Endothelial cell of umbilical vein (primary cell): Measurements from ENCODE around the gene DBT. TPM values are rescaled to one million over a fixed set of nuclear protein-coding genes. Genes with fewer than 3 reads are reported as not detected.

Experiments
- BruUV-seq: library from RNA; stranded (reverse); fragments of 400-500 nt; replicated peaks from 2 replicates; lab custom pipeline; 2021; lab: Mats Ljungman, UMichigan
- CTCF ChIA-PET: fragments of 300-600, 350-600 bp; sonication (Branson Sonifier 250); formaldehyde crosslinking; loops from one replicate; lab custom pipeline; 2021; ENCODE audit warnings: antibody characterized with exemption, inconsistent platforms; lab: Charles Lee
- POLR2A ChIA-PET: fragments of 300-600, 350-600 bp; sonication (Branson Sonifier 250); formaldehyde crosslinking; loops from one replicate; lab custom pipeline; 2021; ENCODE audit warnings: antibody characterized with exemption, inconsistent platforms; lab: Charles Lee
- DNase-seq: peaks from one replicate; pipeline ENCODE4 v3.0.0-alpha.2; 2011; ENCODE audit warnings: low read depth, low spot score
- FAIRE-seq: peaks from 2 replicates; lab custom pipeline; 2011; peaks lifted over from hg19 to GRCh38; lab: Jason Lieb, UNC
- H2AFZ ChIP-seq: 2 replicates; pipeline ENCODE4 v1.6.0; 2012; ENCODE audit warnings: low read depth, low read length, control low read depth, inconsistent platforms
- H3K27ac ChIP-seq: 2 replicates; pipeline ENCODE4 v1.5.1; 2011; ENCODE audit warnings: low read depth, mild to moderate bottlenecking, control low read depth, low read length, moderate library complexity; ENCODE audit not compliant: insufficient read depth
- H3K27me3 ChIP-seq, 2 experiments: 2 replicates each; pipeline versions ENCODE4 v1.6.0 to v1.6.1; 2011; ENCODE audit warnings: low read length in 2 of 2, mixed read lengths in 1 of 2; ENCODE audit not compliant: control insufficient read depth in 2 of 2, insufficient read depth in 2 of 2
- H3K36me3 ChIP-seq, 2 experiments: 2 replicates in 1 of 2; 3 replicates in 1 of 2; pipeline ENCODE4 v1.5.1; 2011; ENCODE audit warnings: low read length in 2 of 2, mild to moderate bottlenecking in 1 of 2, moderate library complexity in 1 of 2; ENCODE audit not compliant: control insufficient read depth in 2 of 2, insufficient read depth in 2 of 2; ENCODE audit errors: extremely low read depth in 1 of 2
- H3K4me1 ChIP-seq: 3 replicates; pipeline ENCODE4 v1.5.1; 2011; ENCODE audit warnings: mild to moderate bottlenecking, low read length; ENCODE audit not compliant: control insufficient read depth, insufficient read depth; ENCODE audit errors: extremely low read depth
- H3K4me2 ChIP-seq: 2 replicates; pipeline ENCODE4 v1.6.1; 2011; ENCODE audit warnings: low read length, control low read depth, mixed read lengths; ENCODE audit not compliant: insufficient read depth
- H3K4me3 ChIP-seq, 3 experiments: fragments of 200-600 bp in 1 of 3; sonication (generic), shearing (Covaris generic) in 1 of 3; replicated peaks in 1 of 3; 2 replicates each; pipeline ENCODE4 v1.5.1; 2011 to 2016; ENCODE audit warnings: control low read depth in 3 of 3, low read length in 3 of 3, mild to moderate bottlenecking in 2 of 3, inconsistent platforms in 1 of 3, low read depth in 1 of 3, moderate library complexity in 1 of 3; ENCODE audit not compliant: insufficient read depth in 1 of 3
- H3K79me2 ChIP-seq: 2 replicates; pipeline ENCODE4 v1.6.0; 2012; ENCODE audit warnings: low read length, inconsistent platforms; ENCODE audit not compliant: control insufficient read depth, insufficient read depth
- H3K9ac ChIP-seq: replicated peaks from 2 replicates; pipeline ENCODE3; 2011; ENCODE audit warnings: low read length, control low read depth; ENCODE audit not compliant: insufficient read depth; ENCODE audit errors: extremely low read depth
- H3K9me1 ChIP-seq: replicated peaks from 3 replicates; pipeline ENCODE4 v1.6.0; 2011; ENCODE audit warnings: mild to moderate bottlenecking, low read length; ENCODE audit not compliant: control insufficient read depth, insufficient read depth; ENCODE audit errors: extremely low read depth
- H3K9me3 ChIP-seq: replicated peaks from 2 replicates; pipeline ENCODE4 v1.5.1; 2012; ENCODE audit warnings: low read length, inconsistent platforms; ENCODE audit not compliant: control insufficient read depth, insufficient read depth
- H4K20me1 ChIP-seq: replicated peaks from 2 replicates; pipeline ENCODE3; 2011; ENCODE audit warnings: mild to moderate bottlenecking, low read length; ENCODE audit not compliant: control insufficient read depth, insufficient read depth; ENCODE audit errors: extremely low read depth
- CTCF ChIP-seq, 2 donors: IDR thresholded peaks; 1 replicate in 1 of 2; 2 replicates in 1 of 2; pipeline ENCODE4 v1.5.1; 2011; ENCODE audit warnings: low read length in 2 of 2, mild to moderate bottlenecking in 2 of 2, moderate library complexity in 2 of 2, control low read depth in 1 of 2, inconsistent platforms in 1 of 2, low read depth in 1 of 2; ENCODE audit not compliant: insufficient read depth in 1 of 2; ENCODE audit errors: extremely low read depth in 1 of 2
- EZH2 ChIP-seq: IDR thresholded peaks from 2 replicates; pipeline ENCODE4 v1.6.1; 2012; ENCODE audit warnings: borderline replicate concordance, low read depth, mild to moderate bottlenecking, moderate library complexity, low read length, inconsistent platforms; ENCODE audit not compliant: severe bottlenecking
- FOS ChIP-seq: IDR thresholded peaks from 2 replicates; pipeline ENCODE4 v1.6.1; 2011; ENCODE audit warnings: mild to moderate bottlenecking, low read length, moderate library complexity, borderline replicate concordance; ENCODE audit not compliant: insufficient read depth
- GATA2 ChIP-seq: IDR thresholded peaks from 2 replicates; pipeline ENCODE4 v1.7.0; 2011; ENCODE audit warnings: low read depth, mild to moderate bottlenecking, moderate library complexity, mixed read lengths, low read length; ENCODE audit not compliant: insufficient read length, insufficient read depth
- JUN ChIP-seq: IDR thresholded peaks from 2 replicates; pipeline ENCODE4 v1.6.1; 2011; ENCODE audit warnings: borderline replicate concordance, low read depth; ENCODE audit not compliant: insufficient read length, insufficient read depth
- MAX ChIP-seq: IDR thresholded peaks from 2 replicates; pipeline ENCODE4 v1.6.1; 2011; ENCODE audit not compliant: insufficient read depth, insufficient read length
- MYC ChIP-seq: IDR thresholded peaks from one replicate; pipeline ENCODE4 v1.6.1; 2011; ENCODE audit warnings: mild to moderate bottlenecking, low read depth, low read length
- POLR2A ChIP-seq: IDR thresholded peaks from 2 replicates; pipeline ENCODE4 v1.6.1; 2012; ENCODE audit warnings: low read depth, mild to moderate bottlenecking, control low read depth, low read length
- POLR2AphosphoS5 ChIP-seq: IDR thresholded peaks from 2 replicates; pipeline ENCODE4 v1.6.1; 2012; ENCODE audit warnings: low read depth, mild to moderate bottlenecking, control low read depth, low read length, moderate library complexity; ENCODE audit not compliant: insufficient read depth
- dilution Hi-C: fragments of 300-500 bp; cut with MboI; formaldehyde crosslinking; loops from one replicate; pipeline ENCODE4 v1.15.0; 2019; ENCODE audit warnings: low sequenced_read_pairs; ENCODE audit not compliant: extremely low pct_ligation_motif_present
- intact Hi-C: fragments of 100-400 bp; cut with micrococcal nuclease; formaldehyde crosslinking; loops from one replicate; pipeline ENCODE4 v1.10.0; 2022
- polyA plus RNA-seq, 4 experiments: library from polyadenylated mRNA; depleted of rRNA in 3 of 4; stranded (reverse) in 3 of 4; unstranded in 1 of 4; fragments of >200 nt; gene quantifications; 2 replicates each; pipeline versions ENCODE4 v1.2.1 to v1.2.3, GENCODE V29; 2011 to 2012; ENCODE audit warnings: missing spikeins in 1 of 4
- total RNA-seq: library from RNA; stranded (reverse); gene quantifications from 2 replicates; pipeline ENCODE4 v1.2.3, GENCODE V29; 2021

The DBT gene
- total and polyA plus RNA-seq, 2 donors (not counting 3 experiments of a cell fraction or from before 2014, with no cell fraction given) = 1.6 to 7.9 TPM

GRCh38 chr1:100164216-100164615, 85.4 kb downstream of the DBT start:
- DNase-seq (no peak), FAIRE-seq (no peak)
- Histone ChIP-seq H3K9ac (no peak overlapping the region), H3K4me2 (no peak overlapping the region), H3K36me3 (no peaks in the 10 kb centered on the region), H2AFZ (no peak overlapping the region), H3K4me1 (no peaks in the 10 kb centered on the region), H4K20me1 (no peaks in the 10 kb centered on the region), H3K27me3 (no peaks in the 10 kb centered on the region), H3K79me2 (no peaks in the 10 kb centered on the region), H3K27ac (no peak overlapping the region), H3K4me3 (no peak overlapping the region), H3K9me3 (no peaks in the 10 kb centered on the region), H3K9me1 (peaks cover 2% of the 10 kb centered on the region)
- BruUV-seq = no TSS peak
- intact Hi-C loops = loop anchor here (10.0 kb wide), 1 partner anchor 61 kb away; no protein-coding TSS in a partner anchor
- TF ChIP-seq JUN (no peak), FOS (no peak)
- dilution Hi-C loops = no loop called here
- CTCF ChIA-PET = interaction anchor here (1.1 to 1.6 kb wide), 4 partner anchors 18 to 295 kb away, joined by 3 to 4 read pairs (median 4); no protein-coding TSS in a partner anchor
- POLR2A ChIA-PET = no interaction called here

GRCh38 chr1:100162881-100163280, 86.8 kb downstream of the DBT start:
- ChIA-PET CTCF (interaction anchor here (1.3 to 1.6 kb wide), 2 partner anchors 17 to 251 kb away, joined by 3 to 4 read pairs; no protein-coding TSS in a partner anchor), POLR2A (no interaction called here)
- no peak for DNase-seq
- H3K79me2 ChIP-seq = no peaks in the 10 kb centered on the region
- H2AFZ ChIP-seq = no peak overlapping the region
- peaks cover under 1% of the 10 kb centered on the region for H3K9me1 ChIP-seq
- H4K20me1 ChIP-seq = no peaks in the 10 kb centered on the region
- dilution Hi-C loops (no loop called here), intact Hi-C loops (loop anchor here (10.0 kb wide), 1 partner anchor 62 kb away; no protein-coding TSS in a partner anchor)
- H3K27ac ChIP-seq = no peak overlapping the region
- H3K4me2 ChIP-seq = no peak overlapping the region
- no peaks in the 10 kb centered on the region for H3K9me3 ChIP-seq
- H3K4me1 ChIP-seq = no peaks in the 10 kb centered on the region
- FAIRE-seq = no peak
- H3K9ac ChIP-seq = no peak overlapping the region
- TF ChIP-seq POLR2AphosphoS5 = no peak
- TF ChIP-seq JUN = no peak
- no peak for TF ChIP-seq FOS
- TF ChIP-seq CTCF (IDR thresholded peaks at IDR 0.05; ENCODE audit: extremely low read depth in 1 of 2, insufficient read depth in 1 of 2, low read depth in 1 of 2, low read length in 2 of 2) = no peak
- TF ChIP-seq MYC = no peak
- no peak for TF ChIP-seq GATA2
- no peak for TF ChIP-seq EZH2
- no peak for TF ChIP-seq POLR2A
- no peak for TF ChIP-seq MAX
- H3K36me3 ChIP-seq = no peaks in the 10 kb centered on the region
- H3K27me3 ChIP-seq = no peaks in the 10 kb centered on the region
- H3K4me3 ChIP-seq = no peak overlapping the region
- BruUV-seq = no TSS peak
